HepG2 (cell line): ENCODE results near the gene RMDN2. TPM values are rescaled to one million over a fixed set of nuclear protein-coding genes. Genes with fewer than 3 reads are reported as not detected.

ENCODE experiments used
- ATM ChIP-seq: fragments of 450-650 bp; IDR thresholded peaks from 2 replicates; pipeline ENCODE4 v1.7.1; 2017; ENCODE audit warnings: mild to moderate bottlenecking, borderline replicate concordance
- XBP1 ChIP-seq: sonication (generic); formaldehyde crosslinking; IDR thresholded peaks from 2 replicates; pipeline ENCODE4 v1.5.0; 2020; ENCODE audit warnings: missing genetic modification reagents
- ZNF431 ChIP-seq: sonication (generic); formaldehyde crosslinking; IDR thresholded peaks from 2 replicates; pipeline ENCODE4 v1.9.0; 2022; ENCODE audit warnings: missing genetic modification reagents, low read depth, mild to moderate bottlenecking, borderline replicate concordance
- ZNF790 ChIP-seq: sonication (generic); formaldehyde crosslinking; IDR thresholded peaks from 2 replicates; pipeline ENCODE4 v1.8.0; 2022; ENCODE audit warnings: missing genetic modification reagents, mild to moderate bottlenecking, borderline replicate concordance
- polyA plus RNA-seq, 8 experiments: library from polyadenylated mRNA; depleted of rRNA in 3 of 8; stranded (reverse) in 7 of 8; unstranded in 1 of 8; fragments of >200 nt; fragmentation: Illumina TruSeq in 4 of 8; extraction: Trizol in 4 of 8; gene quantifications; 2 replicates each; pipeline versions ENCODE4 v1.2.1 to v1.2.3, GENCODE V29; 2011 to 2016; ENCODE audit warnings: low read depth in 4 of 8, missing spikeins in 1 of 8, mixed read lengths in 1 of 8; ENCODE audit not compliant: insufficient read depth in 1 of 8
- total RNA-seq, 5 experiments: library from RNA; depleted of rRNA; stranded (reverse); fragments of >200 nt; fragmentation: Illumina TruSeq; extraction: Trizol; gene quantifications; 2 replicates each; pipeline ENCODE4 v1.2.3, GENCODE V29; 2016; ENCODE audit warnings: low read depth in 1 of 5
- TF ChIP-seq, protein P1 (sequence below): sonication (generic); formaldehyde crosslinking; IDR thresholded peaks from 2 replicates; pipeline ENCODE4 v1.9.0; 2021; ENCODE audit warnings: mild to moderate bottlenecking, missing genetic modification reagents
- TF ChIP-seq, protein P2 (sequence below): sonication (generic); formaldehyde crosslinking; IDR thresholded peaks from 2 replicates; pipeline ENCODE4 v1.4.0; 2020; ENCODE audit warnings: mild to moderate bottlenecking, missing genetic modification reagents
- TF ChIP-seq, protein P3 (sequence below): sonication (generic); formaldehyde crosslinking; IDR thresholded peaks from 2 replicates; pipeline ENCODE4 v1.5.0; 2020; ENCODE audit warnings: mild to moderate bottlenecking, missing genetic modification reagents, borderline replicate concordance

The RMDN2 gene
- total and polyA plus RNA-seq, 2 of the 13 experiments (the other 11 are each of a cell fraction or from before 2014, with no cell fraction given), result 2.3 to 8.9 TPM

DNA sequence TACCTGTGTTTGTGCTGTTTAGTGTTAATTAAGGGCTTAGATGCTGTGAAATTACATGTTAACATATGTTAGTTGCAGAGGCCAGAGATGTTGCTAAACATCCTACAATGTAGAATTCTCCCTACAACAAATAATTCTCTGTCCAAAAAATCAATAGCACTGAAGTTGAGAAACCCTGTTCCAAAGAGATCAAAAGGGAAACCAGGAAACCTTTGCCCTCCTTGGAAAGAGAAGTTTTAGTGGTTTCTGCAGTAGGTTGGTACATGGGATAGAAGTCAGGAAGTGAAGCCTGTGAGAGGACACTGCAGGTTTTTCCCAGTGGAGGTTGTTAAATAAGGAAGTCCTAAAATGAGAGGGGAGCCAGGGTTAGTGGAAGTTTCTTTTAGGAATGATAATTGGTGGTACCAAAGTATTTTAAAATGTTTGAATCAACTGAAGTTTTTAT is 6.3 kb upstream of the RMDN2 start (continued):
- TF ChIP-seq, protein P1, sequence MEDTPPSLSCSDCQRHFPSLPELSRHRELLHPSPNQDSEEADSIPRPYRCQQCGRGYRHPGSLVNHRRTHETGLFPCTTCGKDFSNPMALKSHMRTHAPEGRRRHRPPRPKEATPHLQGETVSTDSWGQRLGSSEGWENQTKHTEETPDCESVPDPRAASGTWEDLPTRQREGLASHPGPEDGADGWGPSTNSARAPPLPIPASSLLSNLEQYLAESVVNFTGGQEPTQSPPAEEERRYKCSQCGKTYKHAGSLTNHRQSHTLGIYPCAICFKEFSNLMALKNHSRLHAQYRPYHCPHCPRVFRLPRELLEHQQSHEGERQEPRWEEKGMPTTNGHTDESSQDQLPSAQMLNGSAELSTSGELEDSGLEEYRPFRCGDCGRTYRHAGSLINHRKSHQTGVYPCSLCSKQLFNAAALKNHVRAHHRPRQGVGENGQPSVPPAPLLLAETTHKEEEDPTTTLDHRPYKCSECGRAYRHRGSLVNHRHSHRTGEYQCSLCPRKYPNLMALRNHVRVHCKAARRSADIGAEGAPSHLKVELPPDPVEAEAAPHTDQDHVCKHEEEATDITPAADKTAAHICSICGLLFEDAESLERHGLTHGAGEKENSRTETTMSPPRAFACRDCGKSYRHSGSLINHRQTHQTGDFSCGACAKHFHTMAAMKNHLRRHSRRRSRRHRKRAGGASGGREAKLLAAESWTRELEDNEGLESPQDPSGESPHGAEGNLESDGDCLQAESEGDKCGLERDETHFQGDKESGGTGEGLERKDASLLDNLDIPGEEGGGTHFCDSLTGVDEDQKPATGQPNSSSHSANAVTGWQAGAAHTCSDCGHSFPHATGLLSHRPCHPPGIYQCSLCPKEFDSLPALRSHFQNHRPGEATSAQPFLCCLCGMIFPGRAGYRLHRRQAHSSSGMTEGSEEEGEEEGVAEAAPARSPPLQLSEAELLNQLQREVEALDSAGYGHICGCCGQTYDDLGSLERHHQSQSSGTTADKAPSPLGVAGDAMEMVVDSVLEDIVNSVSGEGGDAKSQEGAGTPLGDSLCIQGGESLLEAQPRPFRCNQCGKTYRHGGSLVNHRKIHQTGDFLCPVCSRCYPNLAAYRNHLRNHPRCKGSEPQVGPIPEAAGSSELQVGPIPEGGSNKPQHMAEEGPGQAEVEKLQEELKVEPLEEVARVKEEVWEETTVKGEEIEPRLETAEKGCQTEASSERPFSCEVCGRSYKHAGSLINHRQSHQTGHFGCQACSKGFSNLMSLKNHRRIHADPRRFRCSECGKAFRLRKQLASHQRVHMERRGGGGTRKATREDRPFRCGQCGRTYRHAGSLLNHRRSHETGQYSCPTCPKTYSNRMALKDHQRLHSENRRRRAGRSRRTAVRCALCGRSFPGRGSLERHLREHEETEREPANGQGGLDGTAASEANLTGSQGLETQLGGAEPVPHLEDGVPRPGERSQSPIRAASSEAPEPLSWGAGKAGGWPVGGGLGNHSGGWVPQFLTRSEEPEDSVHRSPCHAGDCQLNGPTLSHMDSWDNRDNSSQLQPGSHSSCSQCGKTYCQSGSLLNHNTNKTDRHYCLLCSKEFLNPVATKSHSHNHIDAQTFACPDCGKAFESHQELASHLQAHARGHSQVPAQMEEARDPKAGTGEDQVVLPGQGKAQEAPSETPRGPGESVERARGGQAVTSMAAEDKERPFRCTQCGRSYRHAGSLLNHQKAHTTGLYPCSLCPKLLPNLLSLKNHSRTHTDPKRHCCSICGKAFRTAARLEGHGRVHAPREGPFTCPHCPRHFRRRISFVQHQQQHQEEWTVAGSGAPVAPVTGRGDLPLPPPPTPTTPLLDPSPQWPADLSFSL, result no peak
- TF ChIP-seq ZNF431 (CRISPR knock-in tag), result no peak; the same call in 1 of the 2 replicates
- TF ChIP-seq, protein P2, sequence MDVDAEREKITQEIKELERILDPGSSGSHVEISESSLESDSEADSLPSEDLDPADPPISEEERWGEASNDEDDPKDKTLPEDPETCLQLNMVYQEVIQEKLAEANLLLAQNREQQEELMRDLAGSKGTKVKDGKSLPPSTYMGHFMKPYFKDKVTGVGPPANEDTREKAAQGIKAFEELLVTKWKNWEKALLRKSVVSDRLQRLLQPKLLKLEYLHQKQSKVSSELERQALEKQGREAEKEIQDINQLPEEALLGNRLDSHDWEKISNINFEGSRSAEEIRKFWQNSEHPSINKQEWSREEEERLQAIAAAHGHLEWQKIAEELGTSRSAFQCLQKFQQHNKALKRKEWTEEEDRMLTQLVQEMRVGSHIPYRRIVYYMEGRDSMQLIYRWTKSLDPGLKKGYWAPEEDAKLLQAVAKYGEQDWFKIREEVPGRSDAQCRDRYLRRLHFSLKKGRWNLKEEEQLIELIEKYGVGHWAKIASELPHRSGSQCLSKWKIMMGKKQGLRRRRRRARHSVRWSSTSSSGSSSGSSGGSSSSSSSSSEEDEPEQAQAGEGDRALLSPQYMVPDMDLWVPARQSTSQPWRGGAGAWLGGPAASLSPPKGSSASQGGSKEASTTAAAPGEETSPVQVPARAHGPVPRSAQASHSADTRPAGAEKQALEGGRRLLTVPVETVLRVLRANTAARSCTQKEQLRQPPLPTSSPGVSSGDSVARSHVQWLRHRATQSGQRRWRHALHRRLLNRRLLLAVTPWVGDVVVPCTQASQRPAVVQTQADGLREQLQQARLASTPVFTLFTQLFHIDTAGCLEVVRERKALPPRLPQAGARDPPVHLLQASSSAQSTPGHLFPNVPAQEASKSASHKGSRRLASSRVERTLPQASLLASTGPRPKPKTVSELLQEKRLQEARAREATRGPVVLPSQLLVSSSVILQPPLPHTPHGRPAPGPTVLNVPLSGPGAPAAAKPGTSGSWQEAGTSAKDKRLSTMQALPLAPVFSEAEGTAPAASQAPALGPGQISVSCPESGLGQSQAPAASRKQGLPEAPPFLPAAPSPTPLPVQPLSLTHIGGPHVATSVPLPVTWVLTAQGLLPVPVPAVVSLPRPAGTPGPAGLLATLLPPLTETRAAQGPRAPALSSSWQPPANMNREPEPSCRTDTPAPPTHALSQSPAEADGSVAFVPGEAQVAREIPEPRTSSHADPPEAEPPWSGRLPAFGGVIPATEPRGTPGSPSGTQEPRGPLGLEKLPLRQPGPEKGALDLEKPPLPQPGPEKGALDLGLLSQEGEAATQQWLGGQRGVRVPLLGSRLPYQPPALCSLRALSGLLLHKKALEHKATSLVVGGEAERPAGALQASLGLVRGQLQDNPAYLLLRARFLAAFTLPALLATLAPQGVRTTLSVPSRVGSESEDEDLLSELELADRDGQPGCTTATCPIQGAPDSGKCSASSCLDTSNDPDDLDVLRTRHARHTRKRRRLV (CRISPR knock-in tag), result no peak
- TF ChIP-seq, protein P3, sequence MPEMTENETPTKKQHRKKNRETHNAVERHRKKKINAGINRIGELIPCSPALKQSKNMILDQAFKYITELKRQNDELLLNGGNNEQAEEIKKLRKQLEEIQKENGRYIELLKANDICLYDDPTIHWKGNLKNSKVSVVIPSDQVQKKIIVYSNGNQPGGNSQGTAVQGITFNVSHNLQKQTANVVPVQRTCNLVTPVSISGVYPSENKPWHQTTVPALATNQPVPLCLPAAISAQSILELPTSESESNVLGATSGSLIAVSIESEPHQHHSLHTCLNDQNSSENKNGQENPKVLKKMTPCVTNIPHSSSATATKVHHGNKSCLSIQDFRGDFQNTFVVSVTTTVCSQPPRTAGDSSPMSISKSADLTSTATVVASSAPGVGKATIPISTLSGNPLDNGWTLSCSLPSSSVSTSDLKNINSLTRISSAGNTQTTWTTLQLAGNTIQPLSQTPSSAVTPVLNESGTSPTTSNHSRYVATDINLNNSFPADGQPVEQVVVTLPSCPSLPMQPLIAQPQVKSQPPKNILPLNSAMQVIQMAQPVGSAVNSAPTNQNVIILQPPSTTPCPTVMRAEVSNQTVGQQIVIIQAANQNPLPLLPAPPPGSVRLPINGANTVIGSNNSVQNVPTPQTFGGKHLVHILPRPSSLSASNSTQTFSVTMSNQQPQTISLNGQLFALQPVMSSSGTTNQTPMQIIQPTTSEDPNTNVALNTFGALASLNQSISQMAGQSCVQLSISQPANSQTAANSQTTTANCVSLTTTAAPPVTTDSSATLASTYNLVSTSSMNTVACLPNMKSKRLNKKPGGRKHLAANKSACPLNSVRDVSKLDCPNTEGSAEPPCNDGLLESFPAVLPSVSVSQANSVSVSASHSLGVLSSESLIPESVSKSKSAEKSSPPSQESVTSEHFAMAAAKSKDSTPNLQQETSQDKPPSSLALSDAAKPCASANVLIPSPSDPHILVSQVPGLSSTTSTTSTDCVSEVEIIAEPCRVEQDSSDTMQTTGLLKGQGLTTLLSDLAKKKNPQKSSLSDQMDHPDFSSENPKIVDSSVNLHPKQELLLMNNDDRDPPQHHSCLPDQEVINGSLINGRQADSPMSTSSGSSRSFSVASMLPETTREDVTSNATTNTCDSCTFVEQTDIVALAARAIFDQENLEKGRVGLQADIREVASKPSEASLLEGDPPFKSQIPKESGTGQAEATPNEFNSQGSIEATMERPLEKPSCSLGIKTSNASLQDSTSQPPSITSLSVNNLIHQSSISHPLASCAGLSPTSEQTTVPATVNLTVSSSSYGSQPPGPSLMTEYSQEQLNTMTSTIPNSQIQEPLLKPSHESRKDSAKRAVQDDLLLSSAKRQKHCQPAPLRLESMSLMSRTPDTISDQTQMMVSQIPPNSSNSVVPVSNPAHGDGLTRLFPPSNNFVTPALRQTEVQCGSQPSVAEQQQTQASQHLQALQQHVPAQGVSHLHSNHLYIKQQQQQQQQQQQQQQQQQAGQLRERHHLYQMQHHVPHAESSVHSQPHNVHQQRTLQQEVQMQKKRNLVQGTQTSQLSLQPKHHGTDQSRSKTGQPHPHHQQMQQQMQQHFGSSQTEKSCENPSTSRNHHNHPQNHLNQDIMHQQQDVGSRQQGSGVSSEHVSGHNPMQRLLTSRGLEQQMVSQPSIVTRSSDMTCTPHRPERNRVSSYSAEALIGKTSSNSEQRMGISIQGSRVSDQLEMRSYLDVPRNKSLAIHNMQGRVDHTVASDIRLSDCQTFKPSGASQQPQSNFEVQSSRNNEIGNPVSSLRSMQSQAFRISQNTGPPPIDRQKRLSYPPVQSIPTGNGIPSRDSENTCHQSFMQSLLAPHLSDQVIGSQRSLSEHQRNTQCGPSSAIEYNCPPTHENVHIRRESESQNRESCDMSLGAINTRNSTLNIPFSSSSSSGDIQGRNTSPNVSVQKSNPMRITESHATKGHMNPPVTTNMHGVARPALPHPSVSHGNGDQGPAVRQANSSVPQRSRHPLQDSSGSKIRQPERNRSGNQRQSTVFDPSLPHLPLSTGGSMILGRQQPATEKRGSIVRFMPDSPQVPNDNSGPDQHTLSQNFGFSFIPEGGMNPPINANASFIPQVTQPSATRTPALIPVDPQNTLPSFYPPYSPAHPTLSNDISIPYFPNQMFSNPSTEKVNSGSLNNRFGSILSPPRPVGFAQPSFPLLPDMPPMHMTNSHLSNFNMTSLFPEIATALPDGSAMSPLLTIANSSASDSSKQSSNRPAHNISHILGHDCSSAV (CRISPR knock-in tag), result no peak
- no peak for TF ChIP-seq XBP1 (CRISPR knock-in tag)
- no peak for TF ChIP-seq ATM
- TF ChIP-seq ZNF790 (CRISPR knock-in tag), result no peak
